ENCODE results near the gene ATG7.

DNA sequence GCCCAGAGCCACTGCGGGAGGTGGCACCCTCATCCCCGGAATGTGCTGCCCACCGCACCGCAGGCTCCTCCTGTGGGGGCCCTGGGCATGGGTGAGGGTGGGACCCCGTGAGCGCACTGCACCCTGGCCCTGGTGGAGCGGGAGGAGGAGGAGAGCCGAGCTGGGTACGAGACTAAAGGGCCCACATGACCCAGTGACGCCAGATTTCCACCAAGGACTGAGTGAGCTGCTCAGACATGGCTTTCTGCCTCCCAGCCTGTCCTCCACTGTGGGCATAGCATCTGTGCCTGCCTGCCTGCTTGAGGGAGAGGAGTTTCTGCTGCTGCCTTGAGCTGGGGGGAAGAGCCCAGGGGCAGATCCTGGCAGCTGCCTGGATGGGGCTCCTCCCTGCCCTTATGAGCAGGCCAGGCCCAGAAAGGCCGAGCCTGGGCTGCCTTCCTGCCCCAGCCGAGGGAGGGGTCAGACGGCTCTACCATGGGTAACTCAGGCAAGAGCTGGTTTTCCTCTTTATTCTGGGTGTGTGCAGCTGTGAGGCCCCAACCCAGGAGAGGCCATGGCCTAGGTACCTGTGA lies 283.1 kb downstream of the ATG7 start:
- TF ChIP-seq CHD2 (IDR thresholded peaks at IDR 0.05; ENCODE audit: borderline replicate concordance, low read depth, low read length) (no peak), POLR2A (IDR thresholded peaks at IDR 0.05; ENCODE audit: low read depth, low read length) (no peak; the same call in 1 of the 2 replicates), ZNF217 (IDR thresholded peaks at IDR 0.05) (no peak), TAF1 (IDR thresholded peaks at IDR 0.05; ENCODE audit: borderline replicate concordance, low read depth, low read length) (no peak), EZH2 (IDR thresholded peaks at IDR 0.05; ENCODE audit: borderline replicate concordance, control insufficient read depth, low read depth, low read length) (no peak)
- TF ChIP-seq, protein P1, sequence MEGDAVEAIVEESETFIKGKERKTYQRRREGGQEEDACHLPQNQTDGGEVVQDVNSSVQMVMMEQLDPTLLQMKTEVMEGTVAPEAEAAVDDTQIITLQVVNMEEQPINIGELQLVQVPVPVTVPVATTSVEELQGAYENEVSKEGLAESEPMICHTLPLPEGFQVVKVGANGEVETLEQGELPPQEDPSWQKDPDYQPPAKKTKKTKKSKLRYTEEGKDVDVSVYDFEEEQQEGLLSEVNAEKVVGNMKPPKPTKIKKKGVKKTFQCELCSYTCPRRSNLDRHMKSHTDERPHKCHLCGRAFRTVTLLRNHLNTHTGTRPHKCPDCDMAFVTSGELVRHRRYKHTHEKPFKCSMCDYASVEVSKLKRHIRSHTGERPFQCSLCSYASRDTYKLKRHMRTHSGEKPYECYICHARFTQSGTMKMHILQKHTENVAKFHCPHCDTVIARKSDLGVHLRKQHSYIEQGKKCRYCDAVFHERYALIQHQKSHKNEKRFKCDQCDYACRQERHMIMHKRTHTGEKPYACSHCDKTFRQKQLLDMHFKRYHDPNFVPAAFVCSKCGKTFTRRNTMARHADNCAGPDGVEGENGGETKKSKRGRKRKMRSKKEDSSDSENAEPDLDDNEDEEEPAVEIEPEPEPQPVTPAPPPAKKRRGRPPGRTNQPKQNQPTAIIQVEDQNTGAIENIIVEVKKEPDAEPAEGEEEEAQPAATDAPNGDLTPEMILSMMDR (IDR thresholded peaks at IDR 0.05 in 2 of 3, conservative IDR thresholded peaks at IDR 0.05 in 1 of 3; ENCODE audit: control insufficient read depth in 2 of 3, extremely low read depth in 1 of 3, insufficient read depth in 1 of 3, low read depth in 3 of 3, low read length in 3 of 3), result no peak
- TF ChIP-seq, protein P2, sequence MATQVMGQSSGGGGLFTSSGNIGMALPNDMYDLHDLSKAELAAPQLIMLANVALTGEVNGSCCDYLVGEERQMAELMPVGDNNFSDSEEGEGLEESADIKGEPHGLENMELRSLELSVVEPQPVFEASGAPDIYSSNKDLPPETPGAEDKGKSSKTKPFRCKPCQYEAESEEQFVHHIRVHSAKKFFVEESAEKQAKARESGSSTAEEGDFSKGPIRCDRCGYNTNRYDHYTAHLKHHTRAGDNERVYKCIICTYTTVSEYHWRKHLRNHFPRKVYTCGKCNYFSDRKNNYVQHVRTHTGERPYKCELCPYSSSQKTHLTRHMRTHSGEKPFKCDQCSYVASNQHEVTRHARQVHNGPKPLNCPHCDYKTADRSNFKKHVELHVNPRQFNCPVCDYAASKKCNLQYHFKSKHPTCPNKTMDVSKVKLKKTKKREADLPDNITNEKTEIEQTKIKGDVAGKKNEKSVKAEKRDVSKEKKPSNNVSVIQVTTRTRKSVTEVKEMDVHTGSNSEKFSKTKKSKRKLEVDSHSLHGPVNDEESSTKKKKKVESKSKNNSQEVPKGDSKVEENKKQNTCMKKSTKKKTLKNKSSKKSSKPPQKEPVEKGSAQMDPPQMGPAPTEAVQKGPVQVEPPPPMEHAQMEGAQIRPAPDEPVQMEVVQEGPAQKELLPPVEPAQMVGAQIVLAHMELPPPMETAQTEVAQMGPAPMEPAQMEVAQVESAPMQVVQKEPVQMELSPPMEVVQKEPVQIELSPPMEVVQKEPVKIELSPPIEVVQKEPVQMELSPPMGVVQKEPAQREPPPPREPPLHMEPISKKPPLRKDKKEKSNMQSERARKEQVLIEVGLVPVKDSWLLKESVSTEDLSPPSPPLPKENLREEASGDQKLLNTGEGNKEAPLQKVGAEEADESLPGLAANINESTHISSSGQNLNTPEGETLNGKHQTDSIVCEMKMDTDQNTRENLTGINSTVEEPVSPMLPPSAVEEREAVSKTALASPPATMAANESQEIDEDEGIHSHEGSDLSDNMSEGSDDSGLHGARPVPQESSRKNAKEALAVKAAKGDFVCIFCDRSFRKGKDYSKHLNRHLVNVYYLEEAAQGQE (IDR thresholded peaks at IDR 0.05; ENCODE audit: low read depth, low read length), result no peak
- TF ChIP-seq, protein P3, sequence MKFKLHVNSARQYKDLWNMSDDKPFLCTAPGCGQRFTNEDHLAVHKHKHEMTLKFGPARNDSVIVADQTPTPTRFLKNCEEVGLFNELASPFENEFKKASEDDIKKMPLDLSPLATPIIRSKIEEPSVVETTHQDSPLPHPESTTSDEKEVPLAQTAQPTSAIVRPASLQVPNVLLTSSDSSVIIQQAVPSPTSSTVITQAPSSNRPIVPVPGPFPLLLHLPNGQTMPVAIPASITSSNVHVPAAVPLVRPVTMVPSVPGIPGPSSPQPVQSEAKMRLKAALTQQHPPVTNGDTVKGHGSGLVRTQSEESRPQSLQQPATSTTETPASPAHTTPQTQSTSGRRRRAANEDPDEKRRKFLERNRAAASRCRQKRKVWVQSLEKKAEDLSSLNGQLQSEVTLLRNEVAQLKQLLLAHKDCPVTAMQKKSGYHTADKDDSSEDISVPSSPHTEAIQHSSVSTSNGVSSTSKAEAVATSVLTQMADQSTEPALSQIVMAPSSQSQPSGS (IDR thresholded peaks at IDR 0.05; ENCODE audit: low read length), result no peak
